K562 (cell line): Measurements from ENCODE around the gene PCP2. TPM values are rescaled to one million over a fixed set of nuclear protein-coding genes. Genes with fewer than 3 reads are reported as not detected.

ENCODE experiments used
- CREB1 ChIP-seq, 2 experiments: sonication (generic) in 1 of 2; formaldehyde crosslinking in 1 of 2; IDR thresholded peaks; 2 replicates each; pipeline versions ENCODE4 v1.6.1 to v1.8.0; 2012 to 2022; ENCODE audit warnings: inconsistent platforms in 1 of 2, mild to moderate bottlenecking in 1 of 2, missing genetic modification reagents in 1 of 2, moderate library complexity in 1 of 2
- ELF4 ChIP-seq: fragments of 450-650 bp; formaldehyde crosslinking; IDR thresholded peaks from 2 replicates; pipeline ENCODE4 v1.4.0; 2022; ENCODE audit warnings: missing genetic modification characterization
- MTF1 ChIP-seq: fragments of 250-450 bp; sonication (Bioruptor Pico); IDR thresholded peaks from 2 replicates; pipeline ENCODE4 v1.9.0; 2021; ENCODE audit warnings: moderate library complexity, mild to moderate bottlenecking, inconsistent platforms, borderline replicate concordance
- NR2C2 ChIP-seq, 2 experiments: fragments of 200-800 bp in 1 of 2; sonication (Bioruptor generic) in 1 of 2; sonication (generic) in 1 of 2; formaldehyde crosslinking in 1 of 2; IDR thresholded peaks; 2 replicates each; pipeline versions ENCODE4 v1.6.1 to v1.8.0; 2016 to 2022; ENCODE audit warnings: mild to moderate bottlenecking in 1 of 2, missing compliant biosample characterization in 1 of 2, missing genetic modification characterization in 1 of 2, missing genetic modification reagents in 1 of 2
- SMAD2 ChIP-seq: fragments of 150-350 bp; IDR thresholded peaks from 2 replicates; pipeline ENCODE4 v1.6.1; 2014; ENCODE audit warnings: low read depth, mild to moderate bottlenecking, low read length
- SP1 ChIP-seq: sonication (generic); formaldehyde crosslinking; IDR thresholded peaks from 2 replicates; pipeline ENCODE4 v1.8.1; 2022; ENCODE audit warnings: mild to moderate bottlenecking, missing genetic modification reagents
- TAF1 ChIP-seq: IDR thresholded peaks from 2 replicates; pipeline ENCODE4 v1.6.1; 2011; ENCODE audit warnings: mild to moderate bottlenecking, low read length, moderate library complexity; ENCODE audit not compliant: insufficient read depth, control insufficient read depth, severe bottlenecking; ENCODE audit errors: extremely low read depth
- ZEB2 ChIP-seq: fragments of 450-650 bp; IDR thresholded peaks from 2 replicates; pipeline ENCODE4 v1.6.1; 2016
- ZNF76 ChIP-seq: fragments of 250-450 bp; sonication (Bioruptor Pico); IDR thresholded peaks from 2 replicates; pipeline ENCODE4 v1.4.0; 2020; ENCODE audit warnings: mild to moderate bottlenecking, moderate library complexity, borderline replicate concordance
- polyA plus RNA-seq, 8 experiments: library from polyadenylated mRNA; depleted of rRNA in 4 of 8; stranded (reverse) in 5 of 8; unstranded in 3 of 8; fragments of >200 nt; fragmentation: Nextera tagmentation in 2 of 8; fragmentation: Illumina TruSeq in 1 of 8; extraction: Ambion mirVana in 2 of 8; extraction: Trizol in 1 of 8; gene quantifications; 2 replicates each; pipeline versions ENCODE4 v1.2.1 to v1.2.3, GENCODE V29; 2011 to 2014; ENCODE audit warnings: inconsistent platforms in 1 of 8, missing spikeins in 1 of 8
- total RNA-seq, 7 experiments: library from RNA; depleted of rRNA in 6 of 7; stranded (reverse); fragments of >200 nt in 6 of 7; fragmentation: Illumina TruSeq in 2 of 7; extraction: Trizol in 2 of 7; gene quantifications; 2 replicates each; pipeline versions ENCODE4 v1.2.1 to v1.2.3, GENCODE V29; 2011 to 2021; ENCODE audit warnings: low replicate concordance in 1 of 7
- TF ChIP-seq, protein P1 (sequence below): fragments of 250-450 bp; sonication (Bioruptor Pico); IDR thresholded peaks from 2 replicates; pipeline ENCODE4 v1.4.0; 2020; ENCODE audit warnings: mild to moderate bottlenecking
- TF ChIP-seq, protein P2 (sequence below), 2 experiments: fragments of 450-650 bp; conservative IDR thresholded peaks; 2 replicates each; pipeline ENCODE4 v1.6.1; 2017; ENCODE audit warnings: mild to moderate bottlenecking in 2 of 2, moderate library complexity in 2 of 2
- TF ChIP-seq, protein P3 (sequence below), 2 experiments: fragments of 450-650 bp in 1 of 2; sonication (generic) in 1 of 2; formaldehyde crosslinking in 1 of 2; IDR thresholded peaks; 2 replicates each; pipeline versions ENCODE4 v1.7.1 to v1.9.0; 2016 to 2022; ENCODE audit warnings: inconsistent platforms in 1 of 2, mild to moderate bottlenecking in 1 of 2, missing genetic modification reagents in 1 of 2

The PCP2 gene
- total and polyA plus RNA-seq, 9 of the 15 experiments (the other 6 are each of a cell fraction or from before 2014, with no cell fraction given): 0.17 to 1.3 (median 0.49) TPM; not detected in 3

DNA sequence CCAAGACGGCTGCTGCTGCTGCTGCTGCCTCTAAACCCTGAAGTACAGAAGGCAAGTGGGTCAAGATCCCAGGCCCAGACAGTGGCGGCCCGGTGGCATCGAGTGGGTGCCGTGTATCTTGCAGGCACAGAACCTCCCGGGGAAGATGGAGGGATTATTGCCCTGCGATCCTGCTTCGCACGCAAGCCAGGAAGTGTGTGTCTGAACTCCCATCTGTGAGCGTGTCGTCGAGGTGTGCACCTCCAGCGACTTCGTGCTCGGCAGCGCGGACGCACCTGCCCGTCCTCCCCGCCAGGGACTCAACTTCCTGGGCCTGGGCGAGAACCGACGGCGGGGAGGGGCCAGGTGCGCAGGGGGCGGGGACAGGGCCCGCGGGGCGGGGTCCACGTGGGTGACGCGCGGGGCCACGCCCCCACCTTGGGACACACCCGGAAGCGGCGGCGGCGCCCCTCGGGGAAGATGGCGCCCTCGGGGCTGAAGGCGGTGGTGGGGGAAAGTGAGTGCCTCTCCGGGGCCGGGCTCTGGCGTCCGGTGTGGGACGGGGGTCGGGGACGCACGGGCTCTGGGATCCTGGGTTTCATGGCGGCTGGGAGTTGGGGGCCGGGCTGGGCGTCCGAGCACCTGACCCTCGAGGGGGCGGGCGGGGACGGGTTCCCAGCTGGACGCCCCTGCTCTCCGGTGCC, 3.3 kb upstream of the PCP2 start, which contains the start of gene STXBP2 (continued):
- TF ChIP-seq SP1 (CRISPR knock-in tag) (peak; percentile 78), NR2C2 (CRISPR knock-in tag; IDR thresholded peaks at IDR 0.05) (peak; percentile 51; the same call in 1 of the 2 replicates), NR2C2 (tag; IDR thresholded peaks at IDR 0.05) (0 out of 2 replicates have a peak, but pooled peaks have one; percentile 8), SMAD2 (no peak), ELF4 (CRISPR knock-in tag) (no peak), ZEB2 (peak; percentile 76), CREB1 (IDR thresholded peaks at IDR 0.05) (peak; percentile 70), CREB1 (CRISPR knock-in tag; IDR thresholded peaks at IDR 0.05) (peak; percentile 73; the same call in 1 of the 2 replicates), TAF1 (peak; percentile 83), MTF1 (no peak), ZNF76 (CRISPR knock-in tag) (peak; percentile 15; the same call in 1 of the 2 replicates)
- TF ChIP-seq, protein P1, sequence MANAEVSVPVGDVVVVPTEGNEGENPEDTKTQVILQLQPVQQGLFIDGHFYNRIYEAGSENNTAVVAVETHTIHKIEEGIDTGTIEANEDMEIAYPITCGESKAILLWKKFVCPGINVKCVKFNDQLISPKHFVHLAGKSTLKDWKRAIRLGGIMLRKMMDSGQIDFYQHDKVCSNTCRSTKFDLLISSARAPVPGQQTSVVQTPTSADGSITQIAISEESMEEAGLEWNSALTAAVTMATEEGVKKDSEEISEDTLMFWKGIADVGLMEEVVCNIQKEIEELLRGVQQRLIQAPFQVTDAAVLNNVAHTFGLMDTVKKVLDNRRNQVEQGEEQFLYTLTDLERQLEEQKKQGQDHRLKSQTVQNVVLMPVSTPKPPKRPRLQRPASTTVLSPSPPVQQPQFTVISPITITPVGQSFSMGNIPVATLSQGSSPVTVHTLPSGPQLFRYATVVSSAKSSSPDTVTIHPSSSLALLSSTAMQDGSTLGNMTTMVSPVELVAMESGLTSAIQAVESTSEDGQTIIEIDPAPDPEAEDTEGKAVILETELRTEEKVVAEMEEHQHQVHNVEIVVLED (CRISPR knock-in tag): no peak
- TF ChIP-seq, protein P2, sequence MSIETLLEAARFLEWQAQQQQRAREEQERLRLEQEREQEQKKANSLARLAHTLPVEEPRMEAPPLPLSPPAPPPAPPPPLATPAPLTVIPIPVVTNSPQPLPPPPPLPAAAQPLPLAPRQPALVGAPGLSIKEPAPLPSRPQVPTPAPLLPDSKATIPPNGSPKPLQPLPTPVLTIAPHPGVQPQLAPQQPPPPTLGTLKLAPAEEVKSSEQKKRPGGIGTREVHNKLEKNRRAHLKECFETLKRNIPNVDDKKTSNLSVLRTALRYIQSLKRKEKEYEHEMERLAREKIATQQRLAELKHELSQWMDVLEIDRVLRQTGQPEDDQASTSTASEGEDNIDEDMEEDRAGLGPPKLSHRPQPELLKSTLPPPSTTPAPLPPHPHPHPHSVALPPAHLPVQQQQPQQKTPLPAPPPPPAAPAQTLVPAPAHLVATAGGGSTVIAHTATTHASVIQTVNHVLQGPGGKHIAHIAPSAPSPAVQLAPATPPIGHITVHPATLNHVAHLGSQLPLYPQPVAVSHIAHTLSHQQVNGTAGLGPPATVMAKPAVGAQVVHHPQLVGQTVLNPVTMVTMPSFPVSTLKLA (conservative IDR thresholded peaks at IDR 0.05): peak; percentile 79 to 88
- TF ChIP-seq, protein P3, sequence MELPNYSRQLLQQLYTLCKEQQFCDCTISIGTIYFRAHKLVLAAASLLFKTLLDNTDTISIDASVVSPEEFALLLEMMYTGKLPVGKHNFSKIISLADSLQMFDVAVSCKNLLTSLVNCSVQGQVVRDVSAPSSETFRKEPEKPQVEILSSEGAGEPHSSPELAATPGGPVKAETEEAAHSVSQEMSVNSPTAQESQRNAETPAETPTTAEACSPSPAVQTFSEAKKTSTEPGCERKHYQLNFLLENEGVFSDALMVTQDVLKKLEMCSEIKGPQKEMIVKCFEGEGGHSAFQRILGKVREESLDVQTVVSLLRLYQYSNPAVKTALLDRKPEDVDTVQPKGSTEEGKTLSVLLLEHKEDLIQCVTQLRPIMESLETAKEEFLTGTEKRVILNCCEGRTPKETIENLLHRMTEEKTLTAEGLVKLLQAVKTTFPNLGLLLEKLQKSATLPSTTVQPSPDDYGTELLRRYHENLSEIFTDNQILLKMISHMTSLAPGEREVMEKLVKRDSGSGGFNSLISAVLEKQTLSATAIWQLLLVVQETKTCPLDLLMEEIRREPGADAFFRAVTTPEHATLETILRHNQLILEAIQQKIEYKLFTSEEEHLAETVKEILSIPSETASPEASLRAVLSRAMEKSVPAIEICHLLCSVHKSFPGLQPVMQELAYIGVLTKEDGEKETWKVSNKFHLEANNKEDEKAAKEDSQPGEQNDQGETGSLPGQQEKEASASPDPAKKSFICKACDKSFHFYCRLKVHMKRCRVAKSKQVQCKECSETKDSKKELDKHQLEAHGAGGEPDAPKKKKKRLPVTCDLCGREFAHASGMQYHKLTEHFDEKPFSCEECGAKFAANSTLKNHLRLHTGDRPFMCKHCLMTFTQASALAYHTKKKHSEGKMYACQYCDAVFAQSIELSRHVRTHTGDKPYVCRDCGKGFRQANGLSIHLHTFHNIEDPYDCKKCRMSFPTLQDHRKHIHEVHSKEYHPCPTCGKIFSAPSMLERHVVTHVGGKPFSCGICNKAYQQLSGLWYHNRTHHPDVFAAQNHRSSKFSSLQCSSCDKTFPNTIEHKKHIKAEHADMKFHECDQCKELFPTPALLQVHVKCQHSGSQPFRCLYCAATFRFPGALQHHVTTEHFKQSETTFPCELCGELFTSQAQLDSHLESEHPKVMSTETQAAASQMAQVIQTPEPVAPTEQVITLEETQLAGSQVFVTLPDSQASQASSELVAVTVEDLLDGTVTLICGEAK (IDR thresholded peaks at IDR 0.05): peak; percentile 31; the same call in 1 of the 2 replicates
- TF ChIP-seq, protein P3 (CRISPR knock-in tag; IDR thresholded peaks at IDR 0.05): no peak
